Measurements from ENCODE around the gene HELLS. TPM values are rescaled to one million over a fixed set of nuclear protein-coding genes. Genes with fewer than 3 reads are reported as not detected.

HELLS gene
- total RNA-seq, 4 donors from 2014 or later, result 1.3 to 1.7 (median 1.4) TPM

DNA sequence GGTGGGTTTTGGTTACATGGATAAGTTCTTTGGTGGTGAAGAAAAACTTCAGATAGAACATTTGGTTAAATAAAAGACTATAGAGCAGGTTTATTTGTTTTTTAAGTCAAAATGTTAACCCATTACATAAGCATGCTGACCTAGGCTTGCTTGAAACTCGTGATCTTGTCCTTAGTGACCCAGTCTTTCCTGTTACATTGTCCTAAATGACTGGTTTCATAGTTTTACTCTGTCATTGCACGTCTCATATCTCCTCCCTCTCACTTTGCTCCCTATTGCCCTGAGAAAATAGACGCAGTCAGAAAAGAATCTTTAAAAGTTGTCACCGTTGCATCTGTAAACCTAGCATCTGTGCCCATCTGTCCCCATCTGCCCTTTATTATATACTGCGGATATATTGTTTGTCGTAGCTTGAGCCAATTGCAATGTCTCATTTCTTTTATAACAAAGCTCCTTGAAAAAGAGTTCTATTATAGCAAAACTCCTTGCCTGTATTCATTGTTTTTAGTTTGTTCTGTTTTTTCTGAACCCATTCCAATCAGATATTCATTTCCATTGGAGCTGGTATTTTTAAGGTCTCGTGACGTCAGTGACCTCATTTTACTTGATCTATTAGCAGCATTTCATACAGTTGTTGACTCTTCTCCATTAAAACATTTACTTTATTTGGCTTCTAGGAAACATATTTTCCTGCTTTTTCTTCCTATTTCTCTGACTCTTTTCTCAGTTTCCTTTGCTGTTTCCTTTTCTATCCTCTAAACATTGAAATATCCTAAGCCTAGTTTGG lies 57.3 kb downstream of the HELLS start:
- H3K9me3 ChIP-seq, result no peaks in the 10 kb centered on the region
- H3K4me3 ChIP-seq, result no peak overlapping the region
- 90% methylated on average over 8 of the region's 8 CpGs for WGBS
- H3K36me3 ChIP-seq, result no peaks in the 10 kb centered on the region
- H3K27me3 ChIP-seq, result no peaks in the 10 kb centered on the region
- H3K4me1 ChIP-seq, result no peaks in the 10 kb centered on the region
- intact Hi-C loops (cut with DNase I), result no loop called here
- H3K27ac ChIP-seq (replicated peaks in 1 of 4), result no peak overlapping the region
- no peak for DNase-seq (ENCODE audit: extremely low spot score)
- TF ChIP-seq POLR2A (IDR thresholded peaks at IDR 0.05; ENCODE audit: low read depth) (no peak), EP300 (IDR thresholded peaks at IDR 0.05) (no peak), POLR2AphosphoS5 (IDR thresholded peaks at IDR 0.05) (no peak)
- TF ChIP-seq, protein P1, sequence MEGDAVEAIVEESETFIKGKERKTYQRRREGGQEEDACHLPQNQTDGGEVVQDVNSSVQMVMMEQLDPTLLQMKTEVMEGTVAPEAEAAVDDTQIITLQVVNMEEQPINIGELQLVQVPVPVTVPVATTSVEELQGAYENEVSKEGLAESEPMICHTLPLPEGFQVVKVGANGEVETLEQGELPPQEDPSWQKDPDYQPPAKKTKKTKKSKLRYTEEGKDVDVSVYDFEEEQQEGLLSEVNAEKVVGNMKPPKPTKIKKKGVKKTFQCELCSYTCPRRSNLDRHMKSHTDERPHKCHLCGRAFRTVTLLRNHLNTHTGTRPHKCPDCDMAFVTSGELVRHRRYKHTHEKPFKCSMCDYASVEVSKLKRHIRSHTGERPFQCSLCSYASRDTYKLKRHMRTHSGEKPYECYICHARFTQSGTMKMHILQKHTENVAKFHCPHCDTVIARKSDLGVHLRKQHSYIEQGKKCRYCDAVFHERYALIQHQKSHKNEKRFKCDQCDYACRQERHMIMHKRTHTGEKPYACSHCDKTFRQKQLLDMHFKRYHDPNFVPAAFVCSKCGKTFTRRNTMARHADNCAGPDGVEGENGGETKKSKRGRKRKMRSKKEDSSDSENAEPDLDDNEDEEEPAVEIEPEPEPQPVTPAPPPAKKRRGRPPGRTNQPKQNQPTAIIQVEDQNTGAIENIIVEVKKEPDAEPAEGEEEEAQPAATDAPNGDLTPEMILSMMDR (IDR thresholded peaks at IDR 0.05), result no peak

DNA sequence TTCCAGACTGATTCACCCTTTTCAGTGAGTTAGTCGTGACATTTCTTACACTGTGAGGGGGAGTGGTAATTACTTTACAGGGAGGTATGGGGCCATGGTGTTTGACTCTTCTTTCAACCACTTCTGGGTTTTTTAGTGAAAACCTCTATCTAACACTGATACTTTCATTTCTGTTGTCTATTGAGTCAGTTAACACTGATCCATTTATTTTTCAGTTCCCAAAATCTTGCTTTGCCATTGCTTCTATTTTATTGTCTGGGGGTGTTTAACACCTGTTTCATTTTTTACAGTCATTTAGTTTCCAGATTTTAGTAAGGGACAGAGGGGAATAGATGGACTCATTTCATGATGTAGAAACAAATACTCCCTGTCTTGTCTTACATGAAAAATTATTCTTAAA lies 61.5 kb downstream of the HELLS start:
- 88% methylated on average over 1 of the region's 1 CpG for WGBS
- Histone ChIP-seq H3K4me3 (no peak overlapping the region), H3K36me3 (no peaks in the 10 kb centered on the region), H3K4me1 (no peaks in the 10 kb centered on the region), H3K27me3 (no peaks in the 10 kb centered on the region), H3K9me3 (no peaks in the 10 kb centered on the region), H3K27ac (replicated peaks in 1 of 4) (no peak overlapping the region)
- no peak for DNase-seq (ENCODE audit: extremely low spot score)
- intact Hi-C loops (cut with DNase I), result no loop called here
- TF ChIP-seq EP300 (IDR thresholded peaks at IDR 0.05) (no peak), POLR2A (IDR thresholded peaks at IDR 0.05; ENCODE audit: low read depth) (no peak), POLR2AphosphoS5 (IDR thresholded peaks at IDR 0.05) (no peak)
- TF ChIP-seq, protein P1 (IDR thresholded peaks at IDR 0.05), result no peak

DNA sequence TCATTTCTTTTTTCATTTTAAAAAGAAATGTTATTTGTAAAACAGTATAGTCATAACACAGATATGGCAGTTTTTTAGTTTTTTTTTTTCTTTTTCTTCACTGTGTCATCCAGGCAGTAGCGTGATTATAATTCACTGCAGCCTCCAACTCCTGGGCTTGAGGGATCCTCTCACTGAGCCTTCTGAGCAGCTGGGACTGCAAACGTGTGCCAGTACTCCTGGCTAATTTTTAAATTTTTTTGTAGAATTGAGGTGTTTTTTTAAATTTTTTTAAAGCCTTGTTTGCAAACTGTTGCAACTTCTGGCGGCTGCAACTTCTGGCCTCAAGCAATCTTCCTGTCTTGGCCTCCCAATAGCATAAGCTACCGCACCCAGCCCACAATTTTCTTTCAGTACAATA lies 63.0 kb downstream of the HELLS start:
- WGBS, result 77% methylated on average over 4 of the region's 4 CpGs
- H3K4me3 ChIP-seq, result no peak overlapping the region
- no peak for TF ChIP-seq POLR2A (IDR thresholded peaks at IDR 0.05; ENCODE audit: low read depth)
- TF ChIP-seq EP300 (IDR thresholded peaks at IDR 0.05), result no peak
- TF ChIP-seq, protein P1 (IDR thresholded peaks at IDR 0.05), result no peak
- TF ChIP-seq POLR2AphosphoS5 (IDR thresholded peaks at IDR 0.05), result no peak
- no peaks in the 10 kb centered on the region for H3K27me3 ChIP-seq
- no peak for DNase-seq (ENCODE audit: extremely low spot score)
- H3K4me1 ChIP-seq, result no peaks in the 10 kb centered on the region
- H3K36me3 ChIP-seq, result no peaks in the 10 kb centered on the region
- H3K27ac ChIP-seq (replicated peaks in 1 of 4), result no peak overlapping the region
- intact Hi-C loops (cut with DNase I), result no loop called here
- no peaks in the 10 kb centered on the region for H3K9me3 ChIP-seq

DNA sequence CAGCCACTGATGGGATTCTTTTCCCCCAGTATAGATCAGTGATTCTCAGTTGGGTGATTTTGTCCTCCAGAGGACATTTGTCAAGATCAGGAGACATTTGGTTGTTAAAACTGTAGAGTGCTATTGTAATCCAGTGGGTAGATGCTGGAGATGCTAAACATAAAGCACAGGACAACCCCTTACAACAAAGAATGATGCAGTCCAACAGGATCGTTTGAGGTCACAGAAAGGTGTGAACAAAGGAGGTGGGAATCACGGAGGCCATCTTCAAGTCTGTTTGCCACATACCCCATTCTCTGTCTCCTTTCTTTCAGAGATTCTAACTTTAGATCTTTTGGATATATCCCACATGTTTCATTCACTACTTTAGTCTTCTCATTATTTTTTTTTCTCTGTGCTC lies 69.0 kb downstream of the HELLS start:
- intact Hi-C loops (cut with DNase I), result no loop called here
- Histone ChIP-seq H3K36me3 (no peaks in the 10 kb centered on the region), H3K27ac (replicated peaks in 1 of 4) (no peak overlapping the region), H3K4me1 (no peaks in the 10 kb centered on the region), H3K4me3 (no peak overlapping the region), H3K9me3 (no peaks in the 10 kb centered on the region), H3K27me3 (no peaks in the 10 kb centered on the region)
- no peak for DNase-seq (ENCODE audit: extremely low spot score)
- WGBS, result 73% methylated on average over 2 of the region's 2 CpGs
- TF ChIP-seq POLR2AphosphoS5 (IDR thresholded peaks at IDR 0.05) (no peak), EP300 (IDR thresholded peaks at IDR 0.05) (no peak), POLR2A (IDR thresholded peaks at IDR 0.05; ENCODE audit: low read depth) (no peak)
- TF ChIP-seq, protein P1 (IDR thresholded peaks at IDR 0.05), result no peak

Measured in esophagus muscularis mucosa (tissue), 4 donors.